ENCODE results near the gene LCN1.

LCN1 gene

DNA sequence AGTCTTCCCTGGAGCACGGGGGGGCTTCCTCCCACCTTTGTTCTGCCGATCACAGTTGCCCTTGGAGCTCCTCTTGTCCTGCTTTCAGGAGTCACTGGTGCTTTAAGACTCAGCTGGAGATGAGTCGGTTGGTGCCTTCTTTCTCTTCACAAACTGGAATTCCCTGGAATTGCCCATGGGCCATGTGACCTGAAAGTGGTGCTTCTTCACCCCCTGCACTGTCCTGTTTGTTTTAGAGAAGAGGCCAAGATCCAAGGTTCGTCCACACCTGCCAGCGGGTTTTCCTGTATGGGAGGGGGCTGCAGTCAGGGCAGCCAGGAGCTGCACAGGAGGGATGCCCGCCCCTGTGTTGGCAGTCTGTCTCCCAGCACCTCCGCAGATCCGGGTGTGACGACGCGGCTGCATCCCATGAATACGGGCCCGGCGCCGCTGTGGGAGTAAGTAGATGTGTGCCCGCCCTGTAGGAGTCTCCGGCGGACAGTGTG, 30.2 kb upstream of the LCN1 start:
- no peaks in the 10 kb centered on the region for H3K79me1 ChIP-seq (ENCODE audit: low read length)
- H3K79me2 ChIP-seq (ENCODE audit: control insufficient read depth, insufficient read depth, low read length): no peaks in the 10 kb centered on the region
- no peak overlapping the region for H2BK5ac ChIP-seq (ENCODE audit: low read length)
- no peak overlapping the region for H4K5ac ChIP-seq (ENCODE audit: low read length)
- peaks cover 4% of the 10 kb centered on the region for H3K36me3 ChIP-seq (ENCODE audit: control insufficient read depth, insufficient read depth, low read length)
- no peak overlapping the region for H3K23ac ChIP-seq (ENCODE audit: low read length)
- H3K56ac ChIP-seq (ENCODE audit: low read length): no peak overlapping the region
- H3K4me1 ChIP-seq (ENCODE audit: control insufficient read depth, low read depth, low read length): no peaks in the 10 kb centered on the region
- no peak overlapping the region for H3K4ac ChIP-seq (ENCODE audit: low read depth, low read length)
- no peak overlapping the region for H2AK5ac ChIP-seq (ENCODE audit: low read length)
- no peak for DNase-seq
- H2BK120ac ChIP-seq (ENCODE audit: low read depth, low read length): no peak overlapping the region
- H3K27me3 ChIP-seq (ENCODE audit: insufficient read depth, low read length, poor library complexity): no peaks in the 10 kb centered on the region
- WGBS (ENCODE audit: extremely low coverage, insufficient coverage, low lambda C conversion rate): no CpG with 5 or more reads among the region's 18 CpGs
- H3K4me2 ChIP-seq (ENCODE audit: low read length): no peak overlapping the region
- no peak overlapping the region for H3K4me3 ChIP-seq (ENCODE audit: low read length)
- no peak overlapping the region for H3K9ac ChIP-seq (ENCODE audit: low read length)
- no peak overlapping the region for H3K27ac ChIP-seq (ENCODE audit: low read depth, low read length)
- H4K8ac ChIP-seq (ENCODE audit: low read depth, low read length): no peak overlapping the region
- H3K18ac ChIP-seq (ENCODE audit: low read length): no peak overlapping the region
- H2BK15ac ChIP-seq (replicated peaks; ENCODE audit: low read depth): no peak overlapping the region

DNA sequence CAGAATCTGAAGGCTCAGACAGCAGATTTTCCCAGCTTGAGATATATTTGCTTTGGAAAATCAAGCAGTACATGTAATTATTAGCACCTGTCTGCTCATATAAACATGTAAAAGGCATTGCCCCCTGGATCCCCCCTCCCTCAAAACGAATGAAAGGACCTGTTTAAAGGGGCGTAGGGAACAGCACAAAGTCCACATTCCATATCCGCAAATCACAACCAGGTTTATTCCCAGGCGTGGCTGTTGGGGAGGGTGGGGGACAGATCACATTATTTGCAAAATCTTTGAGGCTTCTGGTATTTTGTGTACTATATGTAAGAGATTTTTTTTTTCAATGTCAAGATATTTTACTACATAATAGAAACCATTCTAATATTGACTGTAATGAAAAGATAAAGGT, 29.5 kb upstream of the LCN1 start:
- Histone ChIP-seq H3K18ac (ENCODE audit: low read length) (no peak overlapping the region), H2BK15ac (replicated peaks; ENCODE audit: low read depth) (no peak overlapping the region), H2BK5ac (ENCODE audit: low read length) (no peak overlapping the region), H3K4me3 (ENCODE audit: low read length) (no peak overlapping the region), H3K36me3 (ENCODE audit: control insufficient read depth, insufficient read depth, low read length) (peaks cover 1% of the 10 kb centered on the region), H3K23ac (ENCODE audit: low read length) (no peak overlapping the region), H3K56ac (ENCODE audit: low read length) (no peak overlapping the region), H4K8ac (ENCODE audit: low read depth, low read length) (no peak overlapping the region), H3K27me3 (ENCODE audit: insufficient read depth, low read length, poor library complexity) (no peaks in the 10 kb centered on the region), H3K79me1 (ENCODE audit: low read length) (no peaks in the 10 kb centered on the region), H3K4ac (ENCODE audit: low read depth, low read length) (no peak overlapping the region), H4K5ac (ENCODE audit: low read length) (no peak overlapping the region), H3K4me1 (ENCODE audit: control insufficient read depth, low read depth, low read length) (no peaks in the 10 kb centered on the region), H3K9ac (ENCODE audit: low read length) (no peak overlapping the region), H2AK5ac (ENCODE audit: low read length) (no peak overlapping the region), H3K27ac (ENCODE audit: low read depth, low read length) (no peak overlapping the region), H2BK120ac (ENCODE audit: low read depth, low read length) (no peak overlapping the region), H3K4me2 (ENCODE audit: low read length) (no peak overlapping the region), H3K79me2 (ENCODE audit: control insufficient read depth, insufficient read depth, low read length) (no peaks in the 10 kb centered on the region)
- no CpG with 5 or more reads among the region's 4 CpGs for WGBS (ENCODE audit: extremely low coverage, insufficient coverage, low lambda C conversion rate)
- no peak for DNase-seq

DNA sequence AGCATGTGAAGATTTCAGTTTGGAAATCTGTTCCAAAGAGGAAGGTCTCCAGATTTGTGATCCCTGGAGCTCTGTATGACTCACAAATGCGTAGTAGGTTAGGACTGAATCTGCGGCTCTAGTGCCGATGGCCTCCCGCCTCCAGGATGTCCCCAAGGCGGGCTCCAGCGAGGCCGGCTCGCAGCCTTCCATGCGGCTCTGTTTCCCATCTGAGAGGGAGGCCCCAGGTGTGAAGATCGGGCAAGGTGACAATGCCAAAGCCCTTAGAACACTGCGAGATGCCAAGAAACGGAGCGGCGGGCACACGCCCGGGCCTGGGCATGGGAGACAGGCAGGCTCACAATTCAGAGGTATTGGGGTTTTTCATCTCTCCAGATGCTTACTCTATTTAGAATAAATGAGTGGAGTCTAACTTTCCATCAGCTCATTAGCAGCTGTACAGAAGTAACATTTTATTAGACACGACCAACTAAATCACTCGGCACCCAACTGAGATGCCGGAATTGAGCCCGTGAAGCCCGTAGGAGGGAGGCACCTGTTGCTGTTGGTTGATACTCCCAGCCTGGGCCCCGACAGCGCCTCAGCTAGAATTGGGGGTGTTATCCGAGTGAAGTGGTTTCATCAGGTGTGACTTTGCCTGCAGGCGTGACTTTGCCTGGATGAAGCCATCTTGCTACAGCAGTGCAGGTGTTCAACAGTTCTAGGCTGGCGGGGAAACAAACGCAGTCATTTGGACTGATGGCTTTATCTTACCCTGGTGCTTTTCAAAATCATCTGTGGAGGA, 28.2 kb upstream of the LCN1 start:
- H4K8ac ChIP-seq (ENCODE audit: low read depth, low read length): no peak overlapping the region
- no peak overlapping the region for H2AK5ac ChIP-seq (ENCODE audit: low read length)
- H3K27ac ChIP-seq (ENCODE audit: low read depth, low read length): no peak overlapping the region
- no peak overlapping the region for H3K18ac ChIP-seq (ENCODE audit: low read length)
- H3K36me3 ChIP-seq (ENCODE audit: control insufficient read depth, insufficient read depth, low read length): peaks cover 1% of the 10 kb centered on the region
- no peaks in the 10 kb centered on the region for H3K79me1 ChIP-seq (ENCODE audit: low read length)
- WGBS (ENCODE audit: extremely low coverage, insufficient coverage, low lambda C conversion rate): no CpG with 5 or more reads among the region's 27 CpGs
- no peak overlapping the region for H4K5ac ChIP-seq (ENCODE audit: low read length)
- H3K4me3 ChIP-seq (ENCODE audit: low read length): no peak overlapping the region
- no peak overlapping the region for H3K56ac ChIP-seq (ENCODE audit: low read length)
- H3K79me2 ChIP-seq (ENCODE audit: control insufficient read depth, insufficient read depth, low read length): no peaks in the 10 kb centered on the region
- H2BK120ac ChIP-seq (ENCODE audit: low read depth, low read length): no peak overlapping the region
- no peaks in the 10 kb centered on the region for H3K27me3 ChIP-seq (ENCODE audit: insufficient read depth, low read length, poor library complexity)
- no peak for DNase-seq
- H3K9ac ChIP-seq (ENCODE audit: low read length): no peak overlapping the region
- no peak overlapping the region for H3K23ac ChIP-seq (ENCODE audit: low read length)
- H3K4me1 ChIP-seq (ENCODE audit: control insufficient read depth, low read depth, low read length): no peaks in the 10 kb centered on the region
- H3K4me2 ChIP-seq (ENCODE audit: low read length): no peak overlapping the region
- no peak overlapping the region for H2BK15ac ChIP-seq (replicated peaks; ENCODE audit: low read depth)
- H3K4ac ChIP-seq (ENCODE audit: low read depth, low read length): no peak overlapping the region
- H2BK5ac ChIP-seq (ENCODE audit: low read length): no peak overlapping the region

DNA sequence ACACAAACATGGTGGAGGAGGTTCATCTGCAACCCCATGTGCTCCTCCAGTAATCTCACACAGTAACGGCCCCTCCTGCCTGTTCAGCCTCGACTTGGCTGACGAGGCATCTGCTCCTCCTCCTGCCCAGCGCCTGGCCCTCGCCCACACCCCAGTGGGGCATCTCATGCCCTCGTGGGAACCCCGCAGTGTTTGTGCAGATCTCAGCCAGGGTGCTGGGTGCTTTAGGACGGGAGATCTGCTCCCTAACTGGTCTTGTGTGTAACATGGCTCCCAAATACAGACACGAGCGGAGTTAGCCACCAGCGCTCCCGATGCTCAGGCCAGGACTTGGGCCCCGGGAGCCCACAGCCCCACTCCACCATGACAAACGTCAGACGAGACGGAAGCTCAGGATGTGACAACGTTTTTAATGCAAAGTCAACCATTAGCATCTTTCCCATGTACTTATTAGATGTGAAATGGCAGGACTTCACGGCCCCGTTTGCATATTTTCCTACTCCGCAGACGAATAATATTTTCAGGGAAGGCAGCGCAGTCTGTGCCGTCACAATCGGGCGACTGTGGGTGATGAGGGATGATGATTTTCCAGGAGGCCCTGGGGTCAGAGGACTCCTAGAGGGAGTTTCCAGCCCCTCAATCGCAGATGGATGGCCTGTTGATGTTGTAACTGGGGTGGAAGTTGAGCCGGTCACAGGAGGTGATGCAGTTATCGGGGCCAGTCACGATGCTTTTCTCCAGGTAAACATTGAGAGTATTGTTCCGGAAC, 26.3 kb upstream of the LCN1 start:
- H3K4me2 ChIP-seq (ENCODE audit: low read length): no peak overlapping the region
- no peaks in the 10 kb centered on the region for H3K79me1 ChIP-seq (ENCODE audit: low read length)
- H4K8ac ChIP-seq (ENCODE audit: low read depth, low read length): no peak overlapping the region
- H4K5ac ChIP-seq (ENCODE audit: low read length): no peak overlapping the region
- no peak overlapping the region for H3K56ac ChIP-seq (ENCODE audit: low read length)
- no peak overlapping the region for H3K9ac ChIP-seq (ENCODE audit: low read length)
- no peak overlapping the region for H3K23ac ChIP-seq (ENCODE audit: low read length)
- no peaks in the 10 kb centered on the region for H3K4me1 ChIP-seq (ENCODE audit: control insufficient read depth, low read depth, low read length)
- H3K27ac ChIP-seq (ENCODE audit: low read depth, low read length): no peak overlapping the region
- no peak overlapping the region for H3K4ac ChIP-seq (ENCODE audit: low read depth, low read length)
- no peak overlapping the region for H2BK5ac ChIP-seq (ENCODE audit: low read length)
- no peak overlapping the region for H2AK5ac ChIP-seq (ENCODE audit: low read length)
- no CpG with 5 or more reads among the region's 30 CpGs for WGBS (ENCODE audit: extremely low coverage, insufficient coverage, low lambda C conversion rate)
- H3K27me3 ChIP-seq (ENCODE audit: insufficient read depth, low read length, poor library complexity): no peaks in the 10 kb centered on the region
- no peak overlapping the region for H3K18ac ChIP-seq (ENCODE audit: low read length)
- no peak for DNase-seq
- H3K36me3 ChIP-seq (ENCODE audit: control insufficient read depth, insufficient read depth, low read length): no peaks in the 10 kb centered on the region
- no peaks in the 10 kb centered on the region for H3K79me2 ChIP-seq (ENCODE audit: control insufficient read depth, insufficient read depth, low read length)
- H2BK15ac ChIP-seq (replicated peaks; ENCODE audit: low read depth): no peak overlapping the region
- no peak overlapping the region for H2BK120ac ChIP-seq (ENCODE audit: low read depth, low read length)
- no peak overlapping the region for H3K4me3 ChIP-seq (ENCODE audit: low read length)

DNA sequence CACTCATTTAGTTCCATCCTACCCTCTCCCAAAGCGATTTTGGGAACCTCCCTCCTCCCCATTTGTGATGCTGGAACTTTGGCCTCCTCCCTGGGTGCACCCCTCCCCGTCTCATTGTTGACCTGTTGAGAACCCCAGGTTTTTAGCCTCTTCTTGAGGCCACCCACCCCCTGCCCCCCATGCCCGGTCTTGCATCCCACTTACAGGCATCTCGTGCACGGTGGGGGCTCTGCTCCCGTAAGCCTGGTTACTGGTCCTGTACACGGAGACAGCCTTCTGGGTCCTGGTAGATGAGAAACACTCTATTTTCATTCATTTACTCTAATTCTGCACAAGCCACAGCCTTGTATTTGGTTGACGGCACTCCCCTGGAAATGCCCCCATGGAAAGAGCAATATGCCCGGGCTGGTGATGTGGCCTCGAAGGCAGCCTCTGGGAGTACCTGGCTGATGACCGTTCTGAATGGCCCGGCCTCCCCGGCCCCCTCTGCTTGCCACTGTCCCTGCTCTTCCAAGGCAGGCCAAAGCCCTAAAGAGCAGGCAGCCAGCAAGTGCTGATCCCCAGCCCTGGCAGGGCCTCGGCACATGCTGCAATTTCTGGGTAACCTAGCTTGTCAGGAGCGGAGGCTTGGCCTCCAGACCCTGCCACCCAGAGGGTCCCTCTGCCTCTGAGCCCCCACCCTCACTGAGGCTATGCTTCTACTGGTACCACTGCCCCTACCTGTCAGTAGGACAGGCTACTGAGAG, 22.7 kb upstream of the LCN1 start:
- Histone ChIP-seq H4K8ac (ENCODE audit: low read depth, low read length) (no peak overlapping the region), H3K18ac (ENCODE audit: low read length) (no peak overlapping the region), H3K79me1 (ENCODE audit: low read length) (peaks cover 13% of the 10 kb centered on the region), H3K27me3 (ENCODE audit: insufficient read depth, low read length, poor library complexity) (no peaks in the 10 kb centered on the region), H2BK5ac (ENCODE audit: low read length) (no peak overlapping the region), H4K5ac (ENCODE audit: low read length) (no peak overlapping the region), H3K4me2 (ENCODE audit: low read length) (no peak overlapping the region), H3K4ac (ENCODE audit: low read depth, low read length) (no peak overlapping the region), H3K4me1 (ENCODE audit: control insufficient read depth, low read depth, low read length) (no peaks in the 10 kb centered on the region), H3K79me2 (ENCODE audit: control insufficient read depth, insufficient read depth, low read length) (peaks cover 16% of the 10 kb centered on the region), H3K4me3 (ENCODE audit: low read length) (no peak overlapping the region), H3K56ac (ENCODE audit: low read length) (no peak overlapping the region), H2BK120ac (ENCODE audit: low read depth, low read length) (no peak overlapping the region), H2AK5ac (ENCODE audit: low read length) (no peak overlapping the region), H3K9ac (ENCODE audit: low read length) (no peak overlapping the region), H3K23ac (ENCODE audit: low read length) (no peak overlapping the region), H3K27ac (ENCODE audit: low read depth, low read length) (no peak overlapping the region), H3K36me3 (ENCODE audit: control insufficient read depth, insufficient read depth, low read length) (peaks cover 3% of the 10 kb centered on the region), H2BK15ac (replicated peaks; ENCODE audit: low read depth) (no peak overlapping the region)
- WGBS (ENCODE audit: extremely low coverage, insufficient coverage, low lambda C conversion rate): no CpG with 5 or more reads among the region's 15 CpGs
- DNase-seq: no peak

Data from mesendoderm (in vitro differentiated cells).